Body of pancreas (tissue), 4 donors: ENCODE results near the gene SEC22A.

Experiments
- POLR2A ChIP-seq, 3 donors: fragments of 450-650 bp; IDR thresholded peaks; one replicate each; pipeline ENCODE4 v1.6.1; 2016; ENCODE audit warnings: antibody characterized with exemption in 3 of 3, mild to moderate bottlenecking in 2 of 3
- TF ChIP-seq, protein P1 (sequence below), 7 experiments: fragments of 450-650 bp in 4 of 7; fragments of 200-600 bp in 3 of 7; sonication (generic) in 3 of 7; IDR thresholded peaks; one replicate each; pipeline ENCODE4 v1.5.1; 2016 to 2019; ENCODE audit warnings: antibody characterized with exemption in 7 of 7

- TF ChIP-seq, protein P1, sequence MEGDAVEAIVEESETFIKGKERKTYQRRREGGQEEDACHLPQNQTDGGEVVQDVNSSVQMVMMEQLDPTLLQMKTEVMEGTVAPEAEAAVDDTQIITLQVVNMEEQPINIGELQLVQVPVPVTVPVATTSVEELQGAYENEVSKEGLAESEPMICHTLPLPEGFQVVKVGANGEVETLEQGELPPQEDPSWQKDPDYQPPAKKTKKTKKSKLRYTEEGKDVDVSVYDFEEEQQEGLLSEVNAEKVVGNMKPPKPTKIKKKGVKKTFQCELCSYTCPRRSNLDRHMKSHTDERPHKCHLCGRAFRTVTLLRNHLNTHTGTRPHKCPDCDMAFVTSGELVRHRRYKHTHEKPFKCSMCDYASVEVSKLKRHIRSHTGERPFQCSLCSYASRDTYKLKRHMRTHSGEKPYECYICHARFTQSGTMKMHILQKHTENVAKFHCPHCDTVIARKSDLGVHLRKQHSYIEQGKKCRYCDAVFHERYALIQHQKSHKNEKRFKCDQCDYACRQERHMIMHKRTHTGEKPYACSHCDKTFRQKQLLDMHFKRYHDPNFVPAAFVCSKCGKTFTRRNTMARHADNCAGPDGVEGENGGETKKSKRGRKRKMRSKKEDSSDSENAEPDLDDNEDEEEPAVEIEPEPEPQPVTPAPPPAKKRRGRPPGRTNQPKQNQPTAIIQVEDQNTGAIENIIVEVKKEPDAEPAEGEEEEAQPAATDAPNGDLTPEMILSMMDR (IDR thresholded peaks at IDR 0.05), result peak in 6 of 7 experiments; percentile 31 to 49 (median 44)
- TF ChIP-seq POLR2A (IDR thresholded peaks at IDR 0.05), result no peak
Measured at GRCh38 chr3:123286308-123287023, 84.7 kb downstream of the SEC22A start.
